Esophagus muscularis mucosa (tissue), 4 donors: Measurements from ENCODE around the gene MLF2. TPM values are rescaled to one million over a fixed set of nuclear protein-coding genes. Genes with fewer than 3 reads are reported as not detected.

Experiments used
- DNase-seq: peaks from one replicate; pipeline ENCODE4 v3.0.0-alpha.2; 2017; ENCODE audit errors: extremely low spot score
- H3K27ac ChIP-seq, 4 donors: fragments of 200-600 bp; sonication (generic); replicated peaks in 1 of 4; 1 replicate in 3 of 4; 2 replicates in 1 of 4; pipeline ENCODE4 v1.5.1; 2016 to 2019; ENCODE audit warnings: mild to moderate bottlenecking in 1 of 4
- H3K27me3 ChIP-seq, 4 donors: fragments of 200-600 bp; sonication (generic); one replicate each; pipeline versions ENCODE4 v1.5.1 to v1.6.0; 2016 to 2019
- H3K36me3 ChIP-seq, 4 donors: fragments of 200-600 bp; sonication (generic); one replicate each; pipeline ENCODE4 v1.5.1; 2016 to 2019
- H3K4me1 ChIP-seq, 4 donors: fragments of 200-600 bp; sonication (generic); one replicate each; pipeline ENCODE4 v1.5.1; 2016 to 2019
- H3K4me3 ChIP-seq, 4 donors: fragments of 200-600 bp; sonication (generic); 1 replicate in 2 of 4; 2 replicates in 2 of 4; pipeline ENCODE4 v1.5.1; 2016 to 2019; ENCODE audit warnings: mild to moderate bottlenecking in 4 of 4, moderate library complexity in 1 of 4
- H3K9me3 ChIP-seq, 4 donors: fragments of 200-600 bp; sonication (generic); 1 replicate in 3 of 4; 2 replicates in 1 of 4; pipeline ENCODE4 v1.5.1; 2016 to 2019
- CTCF ChIP-seq, 3 experiments: fragments of 200-600 bp in 2 of 3; fragments of 450-650 bp in 1 of 3; sonication (generic) in 2 of 3; IDR thresholded peaks; one replicate each; pipeline ENCODE4 v1.5.1; 2017 to 2019; ENCODE audit warnings: antibody characterized with exemption in 3 of 3, mild to moderate bottlenecking in 2 of 3, moderate library complexity in 1 of 3
- EP300 ChIP-seq: sonication (generic); formaldehyde crosslinking; IDR thresholded peaks from one replicate; pipeline ENCODE4 v1.6.1; 2017; ENCODE audit warnings: antibody characterized with exemption
- POLR2A ChIP-seq: fragments of 450-650 bp; IDR thresholded peaks from one replicate; pipeline ENCODE4 v1.6.1; 2017; ENCODE audit warnings: antibody characterized with exemption, moderate library complexity, mild to moderate bottlenecking, low read depth
- POLR2AphosphoS5 ChIP-seq, 2 donors: sonication (generic); formaldehyde crosslinking; IDR thresholded peaks; one replicate each; pipeline ENCODE4 v1.6.1; 2017; ENCODE audit warnings: antibody characterized with exemption in 2 of 2
- WGBS: methylation state at CpG from one replicate; pipeline ENCODE4 v1.1.5; 2018; 5-methylcytosine and 5-hydroxymethylcytosine counted together
- intact Hi-C: fragments of 100-400 bp; cut with DNase I; formaldehyde crosslinking; loops from one replicate; pipeline ENCODE4 v1.15.1; 2023
- total RNA-seq, 4 donors: library from RNA; depleted of rRNA; stranded (reverse); fragments of >200 nt; gene quantifications; one replicate each; pipeline versions ENCODE4 v1.1.0 to v1.2.1, GENCODE V29; 2016

MLF2 gene
- total RNA-seq, 4 donors from 2014 or later: 169 to 247 (median 214) TPM

- Histone ChIP-seq H3K9me3 (no peaks in the 10 kb centered on the region), H3K27me3 (no peaks in the 10 kb centered on the region), H3K27ac (no peak overlapping the region), H3K36me3 (no peaks in the 10 kb centered on the region), H3K4me3 (no peak overlapping the region), H3K4me1 (peaks cover 13 to 17% (median 17%) of the 10 kb centered on the region in 4 donors)
- no peak for DNase-seq
- intact Hi-C loops: no loop called here
- TF ChIP-seq EP300 (no peak), POLR2AphosphoS5 (IDR thresholded peaks at IDR 0.05) (no peak), POLR2A (no peak), CTCF (IDR thresholded peaks at IDR 0.05) (no peak)
- WGBS: 85% methylated on average over 9 of the region's 9 CpGs
Measured at GRCh38 chr12:6758506-6759095, 5.7 kb upstream of the MLF2 start.

GRCh38 chr12:6757028-6757690 is 4.2 kb upstream of the MLF2 start:
- WGBS: 86% methylated on average over 8 of the region's 8 CpGs
- no peak for DNase-seq
- no peak overlapping the region for H3K27ac ChIP-seq
- no peaks in the 10 kb centered on the region for H3K27me3 ChIP-seq
- intact Hi-C loops: no loop called here
- H3K4me1 ChIP-seq: peaks cover 8 to 13% (median 10%) of the 10 kb centered on the region in 4 donors
- H3K36me3 ChIP-seq: no peaks in the 10 kb centered on the region
- H3K4me3 ChIP-seq: no peak overlapping the region
- no peak for TF ChIP-seq EP300
- TF ChIP-seq POLR2AphosphoS5 (IDR thresholded peaks at IDR 0.05): no peak
- no peak for TF ChIP-seq POLR2A
- TF ChIP-seq CTCF (IDR thresholded peaks at IDR 0.05): no peak
- H3K9me3 ChIP-seq: no peaks in the 10 kb centered on the region

GRCh38 chr12:6754411-6754810 is 1.5 kb upstream of the MLF2 start:
- Histone ChIP-seq H3K36me3 (peaks cover 19 to 26% (median 25%) of the 10 kb centered on the region in 4 donors), H3K4me3 (no peak overlapping the region), H3K4me1 (peaks cover 18 to 34% (median 24%) of the 10 kb centered on the region in 4 donors), H3K27me3 (no peaks in the 10 kb centered on the region), H3K27ac (peak overlapping the region; percentile 99), H3K9me3 (no peaks in the 10 kb centered on the region)
- no peak for DNase-seq
- TF ChIP-seq POLR2A: no peak
- TF ChIP-seq CTCF (IDR thresholded peaks at IDR 0.05): no peak
- TF ChIP-seq EP300: no peak
- TF ChIP-seq POLR2AphosphoS5 (IDR thresholded peaks at IDR 0.05): no peak
- intact Hi-C loops: loop anchor here (5.0 kb wide), 1 partner anchor 73 kb away; the partner anchor contains the start of gene P3H3
- 92% methylated on average over 2 of the region's 2 CpGs for WGBS

- Histone ChIP-seq H3K4me1 (peaks cover 18 to 34% (median 24%) of the 10 kb centered on the region in 4 donors), H3K9me3 (no peaks in the 10 kb centered on the region), H3K36me3 (peaks cover 25 to 32% (median 30%) of the 10 kb centered on the region in 4 donors), H3K27me3 (no peaks in the 10 kb centered on the region), H3K4me3 (peak overlapping the region in 2 of 4 donors; percentile 66 to 95), H3K27ac (peak overlapping the region; percentile 99)
- WGBS: 0% methylated on average over 2 of the region's 7 CpGs
- no peak for TF ChIP-seq CTCF (IDR thresholded peaks at IDR 0.05)
- no peak for TF ChIP-seq EP300
- TF ChIP-seq POLR2AphosphoS5 (IDR thresholded peaks at IDR 0.05): no peak
- no peak for DNase-seq
- intact Hi-C loops: loop anchor here (1.0 to 5.0 kb wide), 3 partner anchors 12 to 73 kb away; partner anchors contain the start of genes P3H3 and PTMS
Measured at GRCh38 chr12:6753772-6754356, 923 bp upstream of the MLF2 start.
